Natural killer cell (primary cell): ENCODE measurements around the gene CAMKK2. TPM values are rescaled to one million over a fixed set of nuclear protein-coding genes. Genes with fewer than 3 reads are reported as not detected.
"Not testable (repeated sequence)": the region's sequence is repeated elsewhere in the genome, so short reads cannot be mapped to it uniquely, and the experiment has no call there.

ENCODE experiments used
- ATAC-seq, 3 donors: fragments of 150-1000 bp in 2 of 3; fragments of 200-7000 bp in 1 of 3; cut with Tn5 transposase; 1 replicate in 1 of 3; 2 replicates in 2 of 3; pipeline ENCODE4 v1.10.0; 2021; ENCODE audit warnings: mild to moderate bottlenecking in 2 of 3, moderate library complexity in 2 of 3
- DNase-seq, 2 donors: peaks; one replicate each; pipeline versions ENCODE4 v3.0.0 to v3.0.0-alpha.2; 2013 to 2021; ENCODE audit warnings: mixed read lengths in 1 of 2
- H3K27ac ChIP-seq: one replicate; pipeline ENCODE4 v1.5.1; 2013; ENCODE audit warnings: mild to moderate bottlenecking, low read length
- H3K27me3 ChIP-seq: one replicate; pipeline ENCODE4 v1.6.1; 2013; ENCODE audit warnings: low read length; ENCODE audit not compliant: control insufficient read depth, insufficient read depth
- H3K36me3 ChIP-seq: one replicate; pipeline ENCODE4 v1.6.1; 2013; ENCODE audit warnings: low read length; ENCODE audit not compliant: control insufficient read depth, insufficient read depth
- H3K4me1 ChIP-seq: one replicate; pipeline ENCODE4 v1.6.1; 2013; ENCODE audit warnings: low read length; ENCODE audit not compliant: control insufficient read depth, insufficient read depth
- H3K4me3 ChIP-seq: one replicate; pipeline ENCODE4 v1.5.1; 2013; ENCODE audit warnings: low read length
- H3K9me3 ChIP-seq: one replicate; pipeline ENCODE4 v1.6.1; 2013; ENCODE audit warnings: low read length; ENCODE audit not compliant: control insufficient read depth, insufficient read depth
- H3K27ac Mint-ChIP-seq, 2 donors: one replicate each; pipeline ENCODE4 v1.8.0; 2022; ENCODE audit warnings: mild to moderate bottlenecking in 2 of 2, mixed read lengths in 2 of 2, moderate library complexity in 1 of 2
- H3K27me3 Mint-ChIP-seq, 2 donors: one replicate each; pipeline ENCODE4 v1.8.0; 2022; ENCODE audit warnings: low read depth in 2 of 2, mixed read lengths in 2 of 2
- H3K36me3 Mint-ChIP-seq: one replicate; pipeline ENCODE4 v1.8.0; 2022; ENCODE audit warnings: mixed read lengths
- H3K4me1 Mint-ChIP-seq, 2 donors: one replicate each; pipeline ENCODE4 v1.8.0; 2022; ENCODE audit warnings: mixed read lengths in 2 of 2
- H3K4me3 Mint-ChIP-seq: one replicate; pipeline ENCODE4 v1.8.0; 2022; ENCODE audit warnings: mild to moderate bottlenecking, moderate library complexity, mixed read lengths
- H3K9me3 Mint-ChIP-seq, 2 donors: one replicate each; pipeline ENCODE4 v1.8.0; 2022; ENCODE audit warnings: mixed read lengths in 2 of 2
- WGBS: methylation state at CpG from one replicate; pipeline ENCODE4 v1.1.7; 2013; ENCODE audit warnings: missing lambda C conversion rate; ENCODE audit not compliant: insufficient coverage; 5-methylcytosine and 5-hydroxymethylcytosine counted together
- intact Hi-C: fragments of 100-400 bp; cut with micrococcal nuclease; formaldehyde crosslinking; loops from one replicate; pipeline ENCODE4 v1.14.2; 2022
- total RNA-seq, 4 donors: library from RNA; stranded (reverse); fragments of 120-200 nt in 1 of 4; gene quantifications; one replicate each; pipeline versions ENCODE4 v1.2.3 to v1.2.4, GENCODE V29; 2013 to 2022
- TF ChIP-seq, protein P1 (sequence below): fragments of 200-600 bp; IDR thresholded peaks from one replicate; pipeline ENCODE4 v1.8.0; 2022; ENCODE audit warnings: antibody characterized with exemption

CAMKK2 gene
- total RNA-seq, 3 donors from 2014 or later (not counting 1 experiment from before 2014, with no cell fraction given), result 19.6 to 27.4 (median 20.9) TPM

DNA sequence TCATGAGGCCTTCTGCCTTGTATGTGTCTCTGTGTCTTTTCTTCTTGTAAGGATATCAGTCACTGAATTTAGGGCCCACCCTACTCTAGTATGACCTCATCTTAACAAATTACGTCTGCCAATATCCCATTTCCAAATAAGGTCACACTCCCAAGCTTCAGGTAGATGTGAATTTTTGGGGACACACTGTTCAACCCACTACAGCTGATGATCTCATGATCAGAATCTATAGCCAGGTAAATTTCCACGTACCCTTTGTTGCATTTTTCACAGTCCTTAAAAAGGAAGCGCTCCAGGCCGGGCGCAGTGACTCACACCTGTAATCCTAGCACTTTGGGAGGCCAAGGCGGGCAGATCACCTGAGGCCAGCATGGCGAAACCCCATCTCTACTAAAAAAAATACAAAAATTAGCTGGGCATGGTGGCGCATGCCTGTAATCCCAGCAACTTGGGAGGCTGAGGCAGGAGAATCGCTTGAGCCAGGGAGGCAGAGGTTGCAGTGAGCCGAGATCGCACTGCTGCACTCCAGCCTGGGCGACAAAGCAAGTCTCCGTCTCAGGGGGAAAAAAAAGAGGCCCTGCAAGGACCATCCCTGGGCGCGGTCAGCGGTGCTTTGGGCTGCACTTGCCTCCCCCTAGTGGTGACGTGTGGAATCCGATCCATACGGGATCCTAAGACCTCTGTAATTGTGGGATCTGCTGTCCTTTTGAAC, 66.5 kb downstream of the CAMKK2 start:
- H3K27ac ChIP-seq, H3K9me3 Mint-ChIP-seq, H3K9me3 ChIP-seq, H3K27ac Mint-ChIP-seq, H3K27me3 Mint-ChIP-seq, H3K4me1 Mint-ChIP-seq, H3K27me3 ChIP-seq, H3K36me3 Mint-ChIP-seq, H3K4me3 ChIP-seq, intact Hi-C loops, H3K4me3 Mint-ChIP-seq: not testable (repeated sequence)
- H3K36me3 ChIP-seq, result peaks cover 39% of the 10 kb centered on the region
- DNase-seq (peak; percentile 44 to 80), ATAC-seq (peak; percentile 76 to 90 (median 81))
- peaks cover 18% of the 10 kb centered on the region for H3K4me1 ChIP-seq
- WGBS, result 58% methylated on average over 19 of the region's 19 CpGs
- TF ChIP-seq, protein P1, sequence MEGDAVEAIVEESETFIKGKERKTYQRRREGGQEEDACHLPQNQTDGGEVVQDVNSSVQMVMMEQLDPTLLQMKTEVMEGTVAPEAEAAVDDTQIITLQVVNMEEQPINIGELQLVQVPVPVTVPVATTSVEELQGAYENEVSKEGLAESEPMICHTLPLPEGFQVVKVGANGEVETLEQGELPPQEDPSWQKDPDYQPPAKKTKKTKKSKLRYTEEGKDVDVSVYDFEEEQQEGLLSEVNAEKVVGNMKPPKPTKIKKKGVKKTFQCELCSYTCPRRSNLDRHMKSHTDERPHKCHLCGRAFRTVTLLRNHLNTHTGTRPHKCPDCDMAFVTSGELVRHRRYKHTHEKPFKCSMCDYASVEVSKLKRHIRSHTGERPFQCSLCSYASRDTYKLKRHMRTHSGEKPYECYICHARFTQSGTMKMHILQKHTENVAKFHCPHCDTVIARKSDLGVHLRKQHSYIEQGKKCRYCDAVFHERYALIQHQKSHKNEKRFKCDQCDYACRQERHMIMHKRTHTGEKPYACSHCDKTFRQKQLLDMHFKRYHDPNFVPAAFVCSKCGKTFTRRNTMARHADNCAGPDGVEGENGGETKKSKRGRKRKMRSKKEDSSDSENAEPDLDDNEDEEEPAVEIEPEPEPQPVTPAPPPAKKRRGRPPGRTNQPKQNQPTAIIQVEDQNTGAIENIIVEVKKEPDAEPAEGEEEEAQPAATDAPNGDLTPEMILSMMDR, result peak; percentile 81

DNA sequence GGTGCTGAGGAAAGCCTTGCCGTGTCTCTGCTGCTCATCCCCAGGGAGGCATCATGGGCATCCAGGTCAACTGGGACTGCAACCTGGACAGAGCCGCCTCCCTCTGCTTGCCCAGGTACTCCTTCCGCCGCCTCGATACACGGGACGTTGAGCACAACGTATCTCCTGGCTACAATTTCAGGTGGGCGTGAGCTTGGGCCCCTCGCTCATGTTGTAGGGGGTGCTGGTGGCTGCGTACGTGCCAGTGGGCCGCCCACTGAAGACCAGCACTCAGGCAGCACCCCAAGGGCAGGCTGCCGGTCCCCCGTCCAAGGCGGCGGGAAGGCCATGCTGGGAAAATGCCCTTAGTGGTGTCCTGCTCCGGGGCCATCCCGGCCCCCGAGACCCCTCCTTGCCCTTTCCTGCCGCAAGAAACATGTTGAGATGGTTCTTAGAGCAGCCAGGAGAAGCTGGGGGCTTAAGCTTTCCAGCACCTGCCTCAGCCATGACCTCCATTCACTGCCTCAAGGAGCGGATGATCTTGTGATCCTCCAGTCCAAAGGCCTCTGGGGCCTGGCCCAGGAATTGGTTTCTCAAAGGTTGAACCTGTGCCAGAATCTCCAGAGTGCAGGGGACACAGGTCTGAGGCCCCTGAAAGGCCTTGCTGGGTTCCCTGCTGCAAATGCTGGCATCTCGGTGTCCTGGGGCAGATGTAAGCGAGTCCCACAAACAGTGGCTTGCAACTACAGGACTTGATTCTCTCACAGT, 67.4 kb downstream of the CAMKK2 start:
- WGBS, result 97% methylated on average over 24 of the region's 24 CpGs
- H3K4me1 Mint-ChIP-seq, result peaks cover 6 to 8% of the 10 kb centered on the region in 2 donors
- no peak overlapping the region for H3K27ac Mint-ChIP-seq
- DNase-seq (no peak), ATAC-seq (no peak)
- peaks cover 37% of the 10 kb centered on the region for H3K36me3 ChIP-seq
- H3K9me3 Mint-ChIP-seq, result no peaks in the 10 kb centered on the region
- TF ChIP-seq, protein P1, result no peak
- intact Hi-C loops, result no loop called here
- H3K27ac ChIP-seq, result no peak overlapping the region
- H3K27me3 ChIP-seq, result no peaks in the 10 kb centered on the region
- H3K4me3 ChIP-seq, result no peak overlapping the region
- no peak overlapping the region for H3K4me3 Mint-ChIP-seq
- H3K27me3 Mint-ChIP-seq, result no peaks in the 10 kb centered on the region
- no peaks in the 10 kb centered on the region for H3K9me3 ChIP-seq
- H3K4me1 ChIP-seq, result peaks cover 27% of the 10 kb centered on the region
- no peaks in the 10 kb centered on the region for H3K36me3 Mint-ChIP-seq

DNA sequence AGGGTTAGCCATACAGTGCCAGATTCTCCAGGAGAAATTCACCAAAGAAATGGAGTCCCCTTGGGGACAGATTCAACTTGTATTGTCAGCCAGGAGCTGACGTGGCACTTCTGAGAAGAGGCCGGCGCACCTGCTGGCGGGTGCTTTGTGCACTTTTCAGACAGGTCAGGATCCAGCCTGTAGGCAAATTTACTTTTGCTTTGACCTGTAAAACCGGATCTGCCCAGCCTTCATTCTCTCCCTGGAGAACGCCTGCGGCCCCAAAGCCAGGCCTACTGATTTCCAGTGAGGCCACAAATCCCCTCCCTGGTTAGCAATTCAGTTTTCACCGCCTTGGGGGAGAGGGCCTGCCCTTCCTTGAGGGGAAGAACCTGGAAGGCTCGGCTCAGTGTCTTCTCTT, 69.2 kb downstream of the CAMKK2 start:
- H3K4me3 ChIP-seq, result no peak overlapping the region
- ATAC-seq (no peak), DNase-seq (no peak)
- peaks cover 22% of the 10 kb centered on the region for H3K36me3 ChIP-seq
- intact Hi-C loops, result no loop called here
- Mint-ChIP-seq H3K4me3 (no peak overlapping the region), H3K27me3 (no peaks in the 10 kb centered on the region), H3K27ac (no peak overlapping the region), H3K9me3 (no peaks in the 10 kb centered on the region), H3K4me1 (peaks cover 18 to 24% of the 10 kb centered on the region in 2 donors), H3K36me3 (no peaks in the 10 kb centered on the region)
- TF ChIP-seq, protein P1, result no peak
- peaks cover 44% of the 10 kb centered on the region for H3K4me1 ChIP-seq
- no peaks in the 10 kb centered on the region for H3K27me3 ChIP-seq
- no peaks in the 10 kb centered on the region for H3K9me3 ChIP-seq
- no peak overlapping the region for H3K27ac ChIP-seq
- 89% methylated on average over 9 of the region's 9 CpGs for WGBS

DNA sequence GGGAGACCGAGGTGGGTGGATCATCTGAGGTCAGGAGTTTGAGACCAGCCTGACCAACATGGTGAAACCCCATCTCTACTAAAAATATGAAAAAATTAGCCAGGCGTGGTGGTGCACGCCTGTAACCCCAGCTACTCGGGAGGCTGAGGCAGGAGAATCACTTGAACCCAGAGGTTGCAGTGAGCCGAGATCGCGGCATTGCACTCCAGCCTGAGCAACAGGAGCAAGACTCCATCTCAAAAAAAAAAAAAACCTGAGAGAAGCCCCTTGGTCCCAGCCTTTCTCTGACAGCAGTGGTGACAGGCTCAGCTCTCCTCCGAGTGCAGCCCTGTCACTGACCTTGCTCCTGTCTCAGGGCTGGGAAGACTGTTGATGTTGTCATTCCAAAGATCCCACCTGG, 69.6 kb downstream of the CAMKK2 start:
- H3K36me3 ChIP-seq, result peaks cover 21% of the 10 kb centered on the region
- H3K9me3 ChIP-seq, H3K27me3 ChIP-seq, H3K27ac Mint-ChIP-seq, H3K4me3 ChIP-seq, H3K27ac ChIP-seq, H3K27me3 Mint-ChIP-seq, H3K4me3 Mint-ChIP-seq, H3K36me3 Mint-ChIP-seq, ATAC-seq, DNase-seq, H3K9me3 Mint-ChIP-seq, intact Hi-C loops: not testable (repeated sequence)
- H3K4me1 ChIP-seq, result peaks cover 44% of the 10 kb centered on the region
- H3K4me1 Mint-ChIP-seq, result peaks cover 18 to 26% of the 10 kb centered on the region in 2 donors
- 93% methylated on average over 8 of the region's 8 CpGs for WGBS
